Measurements from ENCODE around the gene ABI1.

ABI1 gene

DNA sequence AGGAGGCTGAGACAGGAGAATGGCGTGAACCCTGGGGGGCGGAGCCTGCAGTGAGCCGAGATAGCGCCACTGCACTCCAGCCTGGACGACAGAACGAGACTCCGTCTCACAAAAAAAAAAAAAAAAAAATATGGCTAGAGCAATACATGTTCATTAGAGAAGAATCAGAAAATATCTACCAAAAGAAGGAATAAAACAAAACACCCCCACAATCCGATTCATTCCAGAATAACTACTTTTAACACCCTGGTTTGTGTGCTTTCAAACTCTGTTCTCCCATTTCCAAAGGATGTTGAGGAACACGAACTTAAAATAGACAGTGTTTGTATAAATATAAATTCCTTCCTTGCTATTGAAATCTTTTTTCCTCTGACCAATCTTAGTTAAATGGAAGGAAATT is 156.8 kb downstream of the ABI1 start:
- no peak for DNase-seq

DNA sequence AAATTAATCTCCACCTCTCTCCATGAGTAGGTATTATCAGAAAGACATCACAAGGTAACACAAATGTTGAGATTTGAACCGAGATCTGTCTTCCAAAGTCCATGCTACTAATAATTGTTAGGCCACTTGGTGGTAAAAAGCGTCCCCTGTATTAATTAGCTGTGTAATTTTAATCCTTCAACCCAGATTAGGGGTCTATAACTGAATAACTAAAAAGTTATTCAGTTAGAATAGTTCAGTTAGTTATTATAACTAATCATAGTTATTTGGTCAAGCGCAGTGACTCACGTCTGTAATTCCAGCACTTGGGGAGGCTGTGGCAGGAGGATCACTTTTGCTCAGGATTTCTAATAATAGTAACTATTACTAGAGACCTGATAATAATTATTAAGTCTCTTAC is 157.7 kb downstream of the ABI1 start:
- DNase-seq, result no peak

DNA sequence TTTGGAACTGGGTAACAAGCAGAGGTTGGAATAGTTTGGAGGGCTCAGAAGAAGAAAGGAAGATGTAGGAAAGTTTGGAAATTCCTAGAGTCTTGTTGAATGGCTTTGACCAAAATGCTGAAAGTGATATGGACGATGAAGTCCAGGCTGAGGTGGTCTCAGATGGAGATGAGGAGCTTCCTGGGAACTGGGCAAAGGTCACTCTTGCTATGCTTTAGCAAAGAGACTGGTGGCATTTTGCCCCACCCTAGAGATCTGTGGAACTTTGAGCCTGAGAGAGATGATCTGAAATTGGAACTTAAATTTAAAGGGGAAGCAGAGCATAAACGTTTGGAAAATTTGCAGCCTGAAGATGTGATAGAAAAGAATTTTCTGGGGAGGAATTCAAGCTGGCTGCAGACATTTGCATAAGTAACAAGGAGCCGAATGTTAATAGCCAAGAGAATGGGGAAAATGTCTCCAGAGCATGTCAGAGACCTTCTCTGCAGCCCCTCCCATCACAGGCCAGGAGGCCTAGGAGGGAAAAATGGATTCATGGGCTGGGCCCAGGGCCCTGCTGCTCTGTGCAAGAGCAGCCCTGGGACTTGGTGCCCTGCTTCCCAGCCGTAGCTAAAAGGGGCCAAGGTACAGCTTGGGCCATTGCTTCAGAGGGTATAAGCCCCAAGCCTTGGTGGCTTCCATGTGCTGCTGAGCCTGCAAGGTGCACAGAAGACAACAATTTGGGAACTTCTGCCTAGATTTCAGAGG is 159.7 kb downstream of the ABI1 start:
- no peak for DNase-seq

DNA sequence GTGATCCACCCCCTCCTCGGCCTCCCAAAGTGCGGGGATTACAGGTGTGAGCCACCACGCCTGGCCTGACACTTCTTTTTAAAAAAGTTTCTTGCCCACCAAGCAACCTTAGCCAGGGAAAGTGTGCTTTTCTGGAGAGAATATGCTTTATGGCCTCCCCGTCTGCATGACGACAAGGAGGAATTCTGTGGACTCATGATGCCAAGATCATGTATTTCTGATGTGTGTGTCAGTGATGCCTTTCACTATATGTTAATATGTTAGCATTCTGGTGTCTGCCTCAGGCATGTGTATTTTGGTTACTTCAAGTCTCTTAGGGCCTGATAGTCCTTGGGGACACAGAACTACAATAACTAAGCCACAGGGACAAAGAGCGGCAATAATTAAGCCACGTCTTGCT is 161.1 kb downstream of the ABI1 start:
- no peak for DNase-seq

DNA sequence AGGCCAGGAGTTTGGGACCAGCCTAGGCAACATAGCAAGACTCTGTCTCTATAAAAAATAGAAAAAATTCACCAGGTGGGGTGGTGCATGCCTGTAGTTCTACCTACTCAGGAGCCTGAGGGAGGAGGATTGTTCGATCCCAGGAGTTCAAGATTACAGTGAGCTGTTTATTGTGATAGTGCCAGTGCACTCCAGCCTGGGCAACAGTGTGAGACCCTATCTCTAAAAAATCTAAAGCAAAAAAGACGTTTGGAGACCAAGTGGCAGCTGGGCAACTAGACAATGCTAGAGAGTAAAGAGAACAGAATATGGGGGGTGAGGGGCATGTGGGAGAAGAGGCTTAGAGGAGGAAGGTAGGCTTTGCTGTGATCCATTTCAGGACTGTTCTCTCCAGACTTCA is 161.8 kb downstream of the ABI1 start:
- DNase-seq, result no peak

DNA sequence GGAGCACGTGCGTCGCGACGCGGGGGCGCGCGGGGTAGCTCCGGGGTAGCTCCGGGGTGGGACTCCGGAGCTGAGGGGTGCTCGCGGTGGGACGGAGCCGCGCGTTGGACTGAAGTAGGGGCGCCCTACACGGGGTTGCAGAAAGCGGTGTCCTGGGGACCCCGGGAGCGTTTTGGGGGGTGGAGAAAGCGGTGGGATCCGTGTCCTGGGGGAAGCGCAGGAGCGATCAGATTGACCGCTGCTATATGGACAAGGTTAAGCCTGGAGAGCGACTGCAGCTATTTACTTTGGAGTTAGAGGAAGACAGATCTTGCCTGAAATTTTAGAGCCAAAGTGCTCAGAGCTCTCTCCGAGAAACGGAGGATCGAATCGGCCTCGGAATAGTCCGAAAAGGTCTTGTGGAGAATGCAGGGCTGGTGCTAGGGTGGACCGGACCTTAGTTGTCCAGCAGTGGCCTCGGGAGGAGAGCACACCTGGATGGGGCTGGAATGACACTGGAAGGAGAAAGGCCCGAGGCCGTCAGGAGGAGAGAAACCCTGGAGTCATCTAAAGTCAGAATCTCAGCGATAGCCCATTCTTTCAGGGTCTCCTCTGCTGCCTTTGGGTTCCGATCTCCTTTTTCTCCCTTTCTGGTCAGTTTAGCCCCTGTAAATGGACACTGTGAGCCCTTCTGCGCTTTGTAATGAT is 162.7 kb downstream of the ABI1 start:
- DNase-seq, result no peak

DNA sequence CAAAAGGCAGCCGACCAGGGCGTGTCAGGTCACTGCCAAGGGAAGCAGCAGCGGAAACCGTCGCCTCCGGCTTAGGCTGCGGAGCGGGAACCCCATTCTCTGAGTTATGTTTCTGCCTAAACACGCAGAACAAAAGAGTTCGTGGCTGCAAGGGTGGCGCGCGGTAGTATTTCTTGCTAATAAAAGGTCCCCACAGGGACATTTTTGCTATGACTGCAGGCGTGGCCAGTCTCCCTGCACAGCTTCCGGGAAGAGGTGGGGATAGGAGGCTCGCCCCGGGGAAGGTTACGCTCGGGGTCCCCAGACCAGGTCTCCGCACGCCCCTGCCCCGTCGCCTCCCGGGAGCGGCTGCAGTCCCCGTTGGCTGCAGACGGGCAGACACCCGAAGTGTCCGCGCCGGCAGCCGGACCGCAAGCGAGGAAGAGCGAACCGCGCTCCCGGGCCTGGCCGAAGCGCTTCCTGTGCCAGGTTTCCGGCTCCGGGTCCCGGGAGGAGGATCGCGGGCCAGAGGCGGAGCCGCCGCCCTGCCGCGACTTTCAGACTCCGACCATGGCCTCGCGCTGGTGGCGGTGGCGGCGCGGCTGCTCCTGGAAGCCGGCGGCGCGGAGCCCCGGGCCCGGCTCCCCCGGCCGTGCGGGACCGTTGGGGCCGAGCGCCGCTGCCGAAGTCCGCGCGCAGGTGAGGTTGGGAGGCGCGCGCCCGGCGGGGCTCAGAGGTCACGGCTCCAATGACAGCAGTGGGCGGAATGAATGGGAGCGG is 163.4 kb downstream of the ABI1 start, which contains the start of gene PDSS1:
TSS of gene PDSS1 (plus strand) at position 539 of the 759 bp plus-strand sequence. CDS start at position 550, 11 bp downstream.
- DNase-seq, result peak; percentile 57 to 60

DNA sequence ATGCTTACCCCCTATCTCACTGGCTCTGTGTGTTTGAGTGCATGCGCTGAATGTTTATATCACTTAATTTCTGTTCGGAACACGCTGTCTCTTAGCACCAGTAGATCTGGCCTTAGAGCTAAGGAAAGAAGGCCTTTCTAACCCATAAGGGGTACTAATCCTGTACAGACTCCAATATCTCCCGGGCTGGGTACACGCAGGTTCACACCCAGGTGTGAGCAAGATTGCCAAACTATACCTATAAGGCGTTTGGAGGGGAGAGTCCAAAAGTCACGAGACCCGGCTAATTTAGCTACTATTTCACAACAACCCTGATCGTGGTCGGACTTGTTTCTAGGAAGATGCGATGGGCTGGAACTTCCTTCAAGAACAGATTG is 164.0 kb downstream of the ABI1 start:
- no peak for DNase-seq
